ENCODE data around the gene TMEM201. TPM values are rescaled to one million over a fixed set of nuclear protein-coding genes. Genes with fewer than 3 reads are reported as not detected.

Gene TMEM201
- total RNA-seq, 4 donors from 2014 or later: 6.8 to 10.5 (median 8.2) TPM

DNA sequence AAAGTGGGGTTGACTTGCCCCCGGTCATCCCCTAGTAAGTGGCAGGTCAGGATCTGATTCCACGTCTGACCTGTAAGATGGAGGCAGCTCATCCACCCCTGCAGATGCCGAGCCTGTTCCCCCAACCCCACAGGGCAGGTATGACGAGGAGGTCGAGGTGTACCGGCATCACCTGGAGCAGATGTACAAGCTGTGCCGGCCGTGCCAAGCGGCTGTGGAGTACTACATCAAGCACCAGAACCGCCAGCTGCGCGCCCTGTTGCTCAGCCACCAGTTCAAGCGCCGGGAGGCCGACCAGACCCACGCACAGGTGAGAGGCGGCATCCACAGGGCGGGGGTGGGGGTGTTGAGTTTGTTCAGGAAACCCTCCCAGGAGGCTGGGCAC, 9.6 kb downstream of the TMEM201 start:
- no peak for DNase-seq (ENCODE audit: extremely low spot score)
- Histone ChIP-seq H3K4me1 (peaks cover 20 to 40% (median 31%) of the 10 kb centered on the region in 4 donors), H3K27me3 (no peaks in the 10 kb centered on the region), H3K36me3 (peaks cover 15 to 68% (median 66%) of the 10 kb centered on the region in 4 donors), H3K9me3 (no peaks in the 10 kb centered on the region), H3K27ac (replicated peaks in 1 of 4) (no peak overlapping the region), H3K4me3 (no peak overlapping the region)
- intact Hi-C loops (cut with DNase I): no loop called here
- WGBS: 92% methylated on average over 17 of the region's 18 CpGs
- TF ChIP-seq, protein P1, sequence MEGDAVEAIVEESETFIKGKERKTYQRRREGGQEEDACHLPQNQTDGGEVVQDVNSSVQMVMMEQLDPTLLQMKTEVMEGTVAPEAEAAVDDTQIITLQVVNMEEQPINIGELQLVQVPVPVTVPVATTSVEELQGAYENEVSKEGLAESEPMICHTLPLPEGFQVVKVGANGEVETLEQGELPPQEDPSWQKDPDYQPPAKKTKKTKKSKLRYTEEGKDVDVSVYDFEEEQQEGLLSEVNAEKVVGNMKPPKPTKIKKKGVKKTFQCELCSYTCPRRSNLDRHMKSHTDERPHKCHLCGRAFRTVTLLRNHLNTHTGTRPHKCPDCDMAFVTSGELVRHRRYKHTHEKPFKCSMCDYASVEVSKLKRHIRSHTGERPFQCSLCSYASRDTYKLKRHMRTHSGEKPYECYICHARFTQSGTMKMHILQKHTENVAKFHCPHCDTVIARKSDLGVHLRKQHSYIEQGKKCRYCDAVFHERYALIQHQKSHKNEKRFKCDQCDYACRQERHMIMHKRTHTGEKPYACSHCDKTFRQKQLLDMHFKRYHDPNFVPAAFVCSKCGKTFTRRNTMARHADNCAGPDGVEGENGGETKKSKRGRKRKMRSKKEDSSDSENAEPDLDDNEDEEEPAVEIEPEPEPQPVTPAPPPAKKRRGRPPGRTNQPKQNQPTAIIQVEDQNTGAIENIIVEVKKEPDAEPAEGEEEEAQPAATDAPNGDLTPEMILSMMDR (IDR thresholded peaks at IDR 0.05): no peak
- TF ChIP-seq POLR2AphosphoS5 (IDR thresholded peaks at IDR 0.05): no peak

DNA sequence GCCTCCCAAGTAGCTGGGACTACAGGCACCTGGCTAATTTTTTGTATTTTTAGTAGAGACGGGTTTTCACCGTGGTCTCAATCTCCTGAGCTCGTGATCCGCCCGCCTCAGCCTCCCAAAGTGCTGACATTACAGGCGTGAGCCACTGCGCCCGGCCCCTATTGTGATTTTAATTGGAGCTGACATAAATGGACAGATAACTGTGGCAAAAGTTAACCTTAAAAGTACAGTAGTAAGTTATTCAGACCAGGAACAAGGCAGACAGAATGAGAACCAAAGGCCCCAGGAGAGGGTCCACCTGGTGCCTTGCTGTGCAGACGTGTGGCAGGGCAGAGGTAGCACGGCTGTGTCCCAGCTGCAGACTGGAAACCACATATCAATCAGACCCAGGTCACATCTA, 11.0 kb downstream of the TMEM201 start:
- intact Hi-C loops (cut with DNase I): no loop called here
- no peak for DNase-seq (ENCODE audit: extremely low spot score)
- 91% methylated on average over 10 of the region's 10 CpGs for WGBS

DNA sequence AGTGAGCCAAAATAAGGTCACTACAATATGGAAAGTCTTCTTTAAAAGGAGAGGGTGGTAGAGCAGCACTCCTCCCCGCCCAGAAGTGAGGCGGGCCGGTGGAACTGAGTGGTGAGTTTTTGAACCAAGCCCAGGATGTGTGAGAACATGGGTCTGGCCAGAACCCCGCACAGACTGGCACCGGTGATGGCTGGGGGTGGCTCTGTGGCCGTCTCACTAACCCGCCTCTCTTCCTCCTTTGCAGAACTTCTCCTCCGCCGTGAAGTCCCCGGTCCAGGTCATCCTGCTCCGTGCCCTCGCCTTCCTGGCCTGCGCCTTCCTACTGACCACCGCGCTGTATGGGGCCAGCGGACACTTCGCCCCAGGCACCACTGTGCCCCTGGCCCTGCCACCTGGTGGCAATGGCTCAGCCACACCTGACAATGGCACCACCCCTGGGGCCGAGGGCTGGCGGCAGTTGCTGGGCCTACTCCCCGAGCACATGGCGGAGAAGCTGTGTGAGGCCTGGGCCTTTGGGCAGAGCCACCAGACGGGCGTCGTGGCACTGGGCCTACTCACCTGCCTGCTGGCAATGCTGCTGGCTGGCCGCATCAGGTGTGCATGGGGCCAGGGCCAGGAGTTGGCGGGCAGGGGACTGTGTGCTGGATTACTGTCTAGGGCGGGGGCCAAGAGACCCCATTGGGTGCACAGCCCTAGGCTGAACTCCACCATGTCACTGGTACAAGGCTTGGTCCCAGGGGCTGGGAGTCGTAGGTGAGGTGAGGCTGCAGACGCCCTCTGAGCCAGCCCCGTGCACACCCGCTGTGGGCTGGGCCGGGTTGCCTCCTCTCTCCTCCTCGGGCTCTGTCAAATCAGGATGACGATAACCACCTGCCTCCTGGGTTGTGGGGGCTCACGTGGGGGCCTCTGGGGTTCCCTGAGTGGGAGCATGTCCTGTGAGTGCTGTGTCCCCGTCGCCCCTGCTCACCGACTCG, 12.4 kb downstream of the TMEM201 start:
- WGBS: 92% methylated on average over 31 of the region's 39 CpGs
- H3K36me3 ChIP-seq: peaks cover 15 to 96% (median 81%) of the 10 kb centered on the region in 4 donors
- TF ChIP-seq EP300 (IDR thresholded peaks at IDR 0.05): no peak
- no peak for TF ChIP-seq POLR2A (IDR thresholded peaks at IDR 0.05; ENCODE audit: low read depth)
- TF ChIP-seq, protein P1 (IDR thresholded peaks at IDR 0.05): no peak
- TF ChIP-seq POLR2AphosphoS5 (IDR thresholded peaks at IDR 0.05): no peak
- no peak overlapping the region for H3K4me3 ChIP-seq
- DNase-seq (ENCODE audit: extremely low spot score): no peak
- H3K9me3 ChIP-seq: no peaks in the 10 kb centered on the region
- H3K4me1 ChIP-seq: peaks cover under 1 to 13% (median 10%) of the 10 kb centered on the region in 4 donors
- no peaks in the 10 kb centered on the region for H3K27me3 ChIP-seq
- intact Hi-C loops (cut with DNase I): no loop called here
- H3K27ac ChIP-seq (replicated peaks in 1 of 4): no peak overlapping the region

More for the DNA sequence above, 11.0 kb downstream of the TMEM201 start:
- Histone ChIP-seq H3K4me1 (peaks cover 13 to 26% (median 20%) of the 10 kb centered on the region in 4 donors), H3K9me3 (no peaks in the 10 kb centered on the region), H3K4me3 (no peak overlapping the region), H3K27me3 (no peaks in the 10 kb centered on the region), H3K36me3 (peaks cover 15 to 82% (median 76%) of the 10 kb centered on the region in 4 donors), H3K27ac (replicated peaks in 1 of 4) (no peak overlapping the region)
- TF ChIP-seq POLR2A (IDR thresholded peaks at IDR 0.05; ENCODE audit: low read depth) (no peak), POLR2AphosphoS5 (IDR thresholded peaks at IDR 0.05) (no peak), EP300 (IDR thresholded peaks at IDR 0.05) (no peak)
- TF ChIP-seq, protein P1 (IDR thresholded peaks at IDR 0.05): no peak

DNA sequence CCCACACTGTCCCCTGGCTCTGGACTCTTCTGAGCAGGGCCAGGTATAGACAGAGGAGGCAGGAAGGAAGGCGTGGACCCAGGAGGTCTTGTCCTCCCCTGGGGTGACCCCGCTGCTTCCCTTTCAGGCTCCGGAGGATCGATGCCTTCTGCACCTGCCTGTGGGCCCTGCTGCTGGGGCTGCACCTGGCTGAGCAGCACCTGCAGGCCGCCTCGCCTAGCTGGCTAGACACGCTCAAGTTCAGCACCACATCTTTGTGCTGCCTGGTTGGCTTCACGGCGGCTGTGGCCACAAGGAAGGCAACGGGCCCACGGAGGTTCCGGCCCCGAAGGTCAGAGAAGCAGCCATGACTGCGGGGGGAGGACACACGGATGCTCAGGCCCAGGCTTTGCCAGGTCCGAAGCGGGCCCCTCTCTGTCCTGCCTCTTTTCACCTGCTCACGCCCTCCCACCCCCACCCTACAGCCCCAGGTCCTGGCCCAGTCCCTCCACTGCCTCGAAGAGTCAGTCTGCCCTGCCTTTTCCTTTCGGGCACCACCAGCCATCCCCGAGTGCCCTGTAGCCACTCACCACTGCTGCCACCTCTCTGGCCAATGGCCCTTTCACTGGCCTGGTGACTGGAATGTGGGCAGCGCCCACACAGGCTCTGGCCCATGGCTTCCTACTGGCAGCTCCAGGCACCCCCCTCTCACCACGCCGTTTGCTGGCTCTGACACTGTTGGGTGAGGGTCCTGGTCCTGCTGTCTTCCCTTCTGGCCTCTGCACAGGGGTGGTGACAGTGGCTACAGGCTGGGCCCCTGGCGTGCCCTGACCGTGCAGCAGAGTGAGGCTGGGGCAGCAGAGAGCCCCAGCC, 13.5 kb downstream of the TMEM201 start:
- Histone ChIP-seq H3K27me3 (no peaks in the 10 kb centered on the region), H3K4me1 (peaks cover 0 to 3% (median under 1%) of the 10 kb centered on the region in 4 donors), H3K9me3 (no peaks in the 10 kb centered on the region), H3K4me3 (no peak overlapping the region), H3K27ac (replicated peaks in 1 of 4) (no peak overlapping the region), H3K36me3 (peaks cover 15 to 93% (median 78%) of the 10 kb centered on the region in 4 donors)
- intact Hi-C loops (cut with DNase I): no loop called here
- no peak for DNase-seq (ENCODE audit: extremely low spot score)
- TF ChIP-seq EP300 (IDR thresholded peaks at IDR 0.05) (no peak), POLR2AphosphoS5 (IDR thresholded peaks at IDR 0.05) (no peak), POLR2A (IDR thresholded peaks at IDR 0.05; ENCODE audit: low read depth) (no peak)
- TF ChIP-seq, protein P1 (IDR thresholded peaks at IDR 0.05): no peak
- 97% methylated on average over 21 of the region's 26 CpGs for WGBS
